ENCODE measurements around the gene ACOXL. TPM values are rescaled to one million over a fixed set of nuclear protein-coding genes. Genes with fewer than 3 reads are reported as not detected.

Gene ACOXL
- total RNA-seq, 1 donor from 2014 or later = 0.23 TPM

- H3K27me3 Mint-ChIP-seq (ENCODE audit: low read depth, unreplicated experiment) = peaks cover 4% of the 10 kb centered on the region
- no peak overlapping the region for H3K4me2 ChIP-seq (ENCODE audit: low read length)
Measured at GRCh38 chr2:111029181-111029927, 297.0 kb downstream of the ACOXL start.

DNA sequence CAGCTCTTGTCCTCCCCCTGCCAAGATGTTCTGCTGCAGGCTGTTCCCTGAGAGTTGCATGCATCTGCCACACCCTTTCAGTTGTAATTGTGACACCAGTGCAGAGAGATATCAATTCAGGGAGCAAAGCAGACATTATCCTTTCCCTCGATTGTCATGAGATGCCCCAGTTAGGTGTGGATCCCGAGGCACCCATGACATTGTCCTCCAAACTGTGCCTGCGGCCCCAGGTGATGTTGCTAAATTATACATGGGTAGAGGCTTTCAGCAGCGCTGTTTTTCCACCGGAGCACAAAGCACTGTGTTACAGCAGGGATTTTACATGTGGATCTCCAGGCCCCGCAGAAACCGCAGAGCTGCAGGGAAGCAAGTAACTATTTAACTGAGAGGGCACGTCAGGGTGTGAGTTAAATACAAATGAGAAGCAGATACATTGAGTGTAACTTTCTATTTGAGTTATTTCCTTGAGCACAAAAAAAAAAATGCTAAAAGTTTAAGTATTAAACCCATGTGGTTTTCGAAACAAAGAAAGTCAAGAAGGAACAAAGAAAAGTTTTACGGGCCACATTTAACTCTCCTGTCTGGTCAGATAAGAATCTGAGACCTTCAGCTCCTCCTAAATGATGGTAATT, 298.0 kb downstream of the ACOXL start:
- Mint-ChIP-seq H3K9me3 (ENCODE audit: unreplicated experiment) (no peaks in the 10 kb centered on the region), H3K36me3 (ENCODE audit: low read depth, unreplicated experiment) (no peaks in the 10 kb centered on the region), H3K27me3 (ENCODE audit: low read depth, unreplicated experiment) (peaks cover 4% of the 10 kb centered on the region), H3K4me3 (ENCODE audit: unreplicated experiment) (no peak overlapping the region), H3K4me1 (ENCODE audit: low read depth, unreplicated experiment) (peaks cover 12% of the 10 kb centered on the region), H3K27ac (ENCODE audit: unreplicated experiment) (no peak overlapping the region)
- Histone ChIP-seq H4K20me1 (ENCODE audit: insufficient read depth, low read length) (no peaks in the 10 kb centered on the region), H3K4me1 (ENCODE audit: insufficient read depth, low read length) (peaks cover 9% of the 10 kb centered on the region), H3K4me3 (ENCODE audit: insufficient read depth, low read depth, low read length) (no peak overlapping the region), H3K9ac (ENCODE audit: low read length) (no peak overlapping the region), H3K79me2 (ENCODE audit: insufficient read depth, low read length) (no peaks in the 10 kb centered on the region), H3K27me3 (ENCODE audit: insufficient read depth, low read length) (peaks cover 8% of the 10 kb centered on the region), H2AFZ (ENCODE audit: low read depth, low read length) (no peak overlapping the region), H3K36me3 (ENCODE audit: insufficient read depth, low read length) (no peaks in the 10 kb centered on the region), H3K9me3 (ENCODE audit: insufficient read depth, low read depth, low read length) (no peaks in the 10 kb centered on the region), H3K27ac (ENCODE audit: low read depth, low read length) (no peak overlapping the region), H3K4me2 (ENCODE audit: low read length) (no peak overlapping the region)
- FAIRE-seq = no peak
- DNase-seq (ENCODE audit: low read depth) = no peak
- no peak for TF ChIP-seq EZH2 (IDR thresholded peaks at IDR 0.05; ENCODE audit: insufficient read depth, low read length)
- no peak for TF ChIP-seq CTCF (IDR thresholded peaks at IDR 0.05; ENCODE audit: insufficient read depth, low read depth, low read length)

More at GRCh38 chr2:111029181-111029927, 297.0 kb downstream of the ACOXL start:
- Histone ChIP-seq H3K9ac (ENCODE audit: low read length) (no peak overlapping the region), H3K4me3 (ENCODE audit: insufficient read depth, low read depth, low read length) (no peak overlapping the region), H2AFZ (ENCODE audit: low read depth, low read length) (no peak overlapping the region), H3K79me2 (ENCODE audit: insufficient read depth, low read length) (no peaks in the 10 kb centered on the region), H3K27ac (ENCODE audit: low read depth, low read length) (no peak overlapping the region), H4K20me1 (ENCODE audit: insufficient read depth, low read length) (no peaks in the 10 kb centered on the region), H3K4me1 (ENCODE audit: insufficient read depth, low read length) (peaks cover 9% of the 10 kb centered on the region), H3K9me3 (ENCODE audit: insufficient read depth, low read depth, low read length) (no peaks in the 10 kb centered on the region), H3K36me3 (ENCODE audit: insufficient read depth, low read length) (no peaks in the 10 kb centered on the region), H3K27me3 (ENCODE audit: insufficient read depth, low read length) (peaks cover 9% of the 10 kb centered on the region)
- Mint-ChIP-seq H3K9me3 (ENCODE audit: unreplicated experiment) (peaks cover 2% of the 10 kb centered on the region), H3K4me1 (ENCODE audit: low read depth, unreplicated experiment) (peaks cover 12% of the 10 kb centered on the region), H3K27ac (ENCODE audit: unreplicated experiment) (no peak overlapping the region), H3K4me3 (ENCODE audit: unreplicated experiment) (no peak overlapping the region), H3K36me3 (ENCODE audit: low read depth, unreplicated experiment) (no peaks in the 10 kb centered on the region)
- FAIRE-seq (no peak), DNase-seq (ENCODE audit: low read depth) (no peak)
- TF ChIP-seq CTCF (IDR thresholded peaks at IDR 0.05; ENCODE audit: insufficient read depth, low read depth, low read length) = no peak
- TF ChIP-seq EZH2 (IDR thresholded peaks at IDR 0.05; ENCODE audit: insufficient read depth, low read length) = no peak

- no peak overlapping the region for H3K27ac Mint-ChIP-seq (ENCODE audit: unreplicated experiment)
- Histone ChIP-seq H3K27ac (ENCODE audit: low read depth, low read length) (no peak overlapping the region), H4K20me1 (ENCODE audit: insufficient read depth, low read length) (no peaks in the 10 kb centered on the region), H3K4me1 (ENCODE audit: insufficient read depth, low read length) (peaks cover 9% of the 10 kb centered on the region), H3K9ac (ENCODE audit: low read length) (no peak overlapping the region), H2AFZ (ENCODE audit: low read depth, low read length) (no peak overlapping the region), H3K4me2 (ENCODE audit: low read length) (no peak overlapping the region), H3K79me2 (ENCODE audit: insufficient read depth, low read length) (no peaks in the 10 kb centered on the region), H3K27me3 (ENCODE audit: insufficient read depth, low read length) (peaks cover 8% of the 10 kb centered on the region), H3K36me3 (ENCODE audit: insufficient read depth, low read length) (no peaks in the 10 kb centered on the region), H3K9me3 (ENCODE audit: insufficient read depth, low read depth, low read length) (no peaks in the 10 kb centered on the region), H3K4me3 (ENCODE audit: insufficient read depth, low read depth, low read length) (no peak overlapping the region)
- H3K4me1 Mint-ChIP-seq (ENCODE audit: low read depth, unreplicated experiment) = peaks cover 12% of the 10 kb centered on the region
- H3K36me3 Mint-ChIP-seq (ENCODE audit: low read depth, unreplicated experiment) = no peaks in the 10 kb centered on the region
- H3K27me3 Mint-ChIP-seq (ENCODE audit: low read depth, unreplicated experiment) = peaks cover 4% of the 10 kb centered on the region
- DNase-seq (ENCODE audit: low read depth) = no peak
- no peak overlapping the region for H3K4me3 Mint-ChIP-seq (ENCODE audit: unreplicated experiment)
- H3K9me3 Mint-ChIP-seq (ENCODE audit: unreplicated experiment) = no peaks in the 10 kb centered on the region
- no peak for FAIRE-seq
- TF ChIP-seq EZH2 (IDR thresholded peaks at IDR 0.05; ENCODE audit: insufficient read depth, low read length) (no peak), CTCF (IDR thresholded peaks at IDR 0.05; ENCODE audit: insufficient read depth, low read depth, low read length) (no peak)
Measured at GRCh38 chr2:111030945-111031344, 298.6 kb downstream of the ACOXL start.

Measured in astrocyte (in vitro differentiated cells and primary cell).